Mucosa of stomach (tissue), 1 donor: ENCODE results near the gene PREPL.

Source experiments
- H3K27me3 ChIP-seq: one replicate; pipeline ENCODE4 v1.7.0; 2013; ENCODE audit warnings: mild to moderate bottlenecking, low read length; ENCODE audit not compliant: control insufficient read depth, insufficient read depth
- H3K36me3 ChIP-seq: one replicate; pipeline ENCODE4 v1.7.0; 2013; ENCODE audit warnings: low read length; ENCODE audit not compliant: control insufficient read depth, insufficient read depth
- H3K4me1 ChIP-seq: one replicate; pipeline ENCODE4 v1.7.0; 2013; ENCODE audit warnings: mild to moderate bottlenecking, low read length; ENCODE audit not compliant: control insufficient read depth, insufficient read depth
- H3K4me3 ChIP-seq: one replicate; pipeline ENCODE4 v1.7.0; 2013; ENCODE audit warnings: low read length
- H3K9ac ChIP-seq: one replicate; pipeline ENCODE4 v1.7.0; 2013; ENCODE audit warnings: mild to moderate bottlenecking, low read length, moderate library complexity
- H3K9me3 ChIP-seq: one replicate; pipeline ENCODE4 v1.7.0; 2013; ENCODE audit warnings: mild to moderate bottlenecking, low read length, moderate library complexity; ENCODE audit not compliant: control insufficient read depth
- donor health status: Pancreatic carcinoma.

PREPL gene

GRCh38 chr2:44267796-44268648 lies 93.3 kb downstream of the PREPL start:
- H3K9ac ChIP-seq = no peak overlapping the region
- no peaks in the 10 kb centered on the region for H3K9me3 ChIP-seq
- no peaks in the 10 kb centered on the region for H3K27me3 ChIP-seq
- no peaks in the 10 kb centered on the region for H3K4me1 ChIP-seq
- no peaks in the 10 kb centered on the region for H3K36me3 ChIP-seq
- no peak overlapping the region for H3K4me3 ChIP-seq
